HG02623 (cell line): ENCODE results near the gene OR51B6.
"Not testable (repeated sequence)": the region's sequence is repeated elsewhere in the genome, so short reads cannot be mapped to it uniquely, and the experiment has no call there.

Experiments used
- ATAC-seq: cut with Tn5 transposase; IDR thresholded peaks from one replicate; pipeline ENCODE4 v1.9.1; 2021; ENCODE audit warnings: moderate library complexity; ENCODE audit not compliant: unreplicated experiment

OR51B6 gene

DNA sequence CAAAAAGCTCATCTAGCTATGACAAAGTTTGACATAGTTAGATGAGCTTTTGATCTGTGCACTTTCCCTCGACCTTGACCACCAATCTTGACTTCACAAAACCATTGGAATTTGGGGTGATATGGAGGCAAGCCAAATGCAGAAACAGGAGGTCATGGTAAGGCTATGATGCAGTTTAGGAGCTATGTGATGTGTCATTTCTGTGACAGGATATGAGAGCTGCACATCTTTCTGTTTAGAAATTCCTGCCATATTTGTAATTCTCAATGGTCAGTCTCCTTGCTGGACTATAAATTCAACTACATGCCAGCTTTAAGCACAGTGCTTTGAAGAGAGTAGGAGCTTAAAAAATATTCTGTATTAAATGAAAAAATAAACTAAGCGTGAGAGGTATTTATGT is 12.9 kb downstream of the OR51B6 start:
- no peak for ATAC-seq

GRCh38 chr11:5366365-5366764 is 15.1 kb downstream of the OR51B6 start:
- not testable (repeated sequence) for ATAC-seq

GRCh38 chr11:5366856-5367255 is 15.5 kb downstream of the OR51B6 start:
- no peak for ATAC-seq

- ATAC-seq = no peak
These were observed 16.3 kb downstream of the OR51B6 start for GRCh38 chr11:5367448-5368074.

DNA sequence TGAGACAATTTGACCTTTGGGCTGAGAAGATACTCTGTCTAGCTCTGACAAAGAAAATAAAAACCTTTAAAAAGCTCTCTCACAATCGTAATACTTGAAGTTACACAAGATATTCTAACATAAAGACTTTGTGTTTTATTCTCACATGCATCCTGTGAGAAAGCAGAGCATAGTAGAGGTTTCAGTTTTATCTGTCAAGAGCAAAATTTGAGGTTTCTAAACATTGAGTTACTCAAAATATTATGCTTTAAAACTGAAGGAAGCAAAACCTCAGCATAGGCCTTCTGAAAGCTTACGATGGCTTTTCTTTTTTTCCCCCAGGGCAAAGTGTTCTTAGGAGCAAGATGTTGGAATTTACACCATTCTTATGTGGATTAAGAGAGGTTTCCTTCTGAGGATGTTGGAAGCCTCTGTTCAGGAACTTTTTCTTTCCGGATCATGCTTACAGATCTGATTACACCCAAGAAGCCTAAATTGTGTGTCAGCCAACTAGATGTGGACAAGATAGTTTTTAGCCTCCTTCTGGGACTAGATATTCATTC is 17.3 kb downstream of the OR51B6 start:
- no peak for ATAC-seq

DNA sequence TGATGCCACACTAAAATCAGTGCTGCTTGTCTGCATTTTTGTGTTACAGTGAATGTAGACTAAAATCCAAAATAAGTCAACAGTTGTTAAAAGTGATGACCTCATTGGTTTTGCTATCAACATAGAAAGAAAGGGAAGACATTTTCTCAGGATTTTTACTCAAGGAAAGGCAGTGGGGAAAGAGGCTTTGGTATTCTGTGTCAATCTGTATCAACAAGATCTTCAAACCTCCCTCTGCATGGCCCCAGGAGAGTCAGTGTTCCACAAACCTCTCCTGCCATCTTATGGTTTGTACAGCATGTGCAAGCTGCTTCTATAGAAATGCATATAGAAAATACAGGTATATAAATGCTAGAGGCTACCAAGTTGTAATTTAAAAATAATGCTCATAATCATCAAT is 18.5 kb downstream of the OR51B6 start:
- no peak for ATAC-seq

- peak; percentile 89 for ATAC-seq
These were observed 29.5 kb downstream of the OR51B6 start for GRCh38 chr11:5380740-5381342.

GRCh38 chr11:5383576-5383975 is 32.3 kb downstream of the OR51B6 start, which contains the start of gene OR51M1:
Gene OR51M1 (plus strand): TSS chr11:5383812. CDS start chr11:5389399, 5,587 bp downstream.
- no peak for ATAC-seq

DNA sequence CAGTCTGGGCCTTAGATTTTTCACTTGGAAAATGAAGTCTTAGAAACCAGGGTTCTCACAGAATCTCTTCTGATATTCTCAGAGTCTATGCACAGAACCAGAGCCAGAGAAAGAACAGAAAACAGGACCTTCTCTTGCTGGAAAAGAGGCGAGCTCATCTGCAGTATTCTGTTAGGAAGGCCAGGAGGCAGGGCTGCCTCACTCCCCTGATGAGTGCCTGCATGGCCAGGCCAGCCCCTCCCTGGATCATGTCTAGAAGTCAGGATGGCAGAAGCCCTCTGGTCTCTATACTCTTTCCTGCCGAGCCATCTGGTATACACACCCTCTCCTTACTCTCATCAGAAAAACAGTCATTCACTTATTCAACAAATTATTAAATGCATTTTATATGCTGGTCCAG is 33.0 kb downstream of the OR51B6 start:
- no peak for ATAC-seq

GRCh38 chr11:5390210-5390609 is 38.9 kb downstream of the OR51B6 start:
- no peak for ATAC-seq

DNA sequence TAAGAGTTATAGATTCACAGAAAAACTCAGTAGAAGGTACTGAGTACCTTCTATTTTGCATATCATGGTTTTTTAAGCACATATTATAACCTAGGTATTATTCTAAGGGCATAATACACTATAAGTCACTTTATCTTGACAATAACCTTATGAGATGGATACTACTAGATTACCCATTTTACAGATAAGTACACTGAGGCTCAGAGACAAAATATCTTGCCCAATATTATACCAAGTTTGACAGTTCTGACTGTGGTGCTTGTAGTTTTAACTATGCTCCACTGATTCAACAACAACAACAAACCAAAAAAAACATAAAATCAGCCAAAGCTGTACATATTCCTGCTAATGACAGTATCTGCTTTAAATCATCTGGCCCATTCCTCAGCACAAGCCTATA is 42.8 kb downstream of the OR51B6 start:
- no peak for ATAC-seq

DNA sequence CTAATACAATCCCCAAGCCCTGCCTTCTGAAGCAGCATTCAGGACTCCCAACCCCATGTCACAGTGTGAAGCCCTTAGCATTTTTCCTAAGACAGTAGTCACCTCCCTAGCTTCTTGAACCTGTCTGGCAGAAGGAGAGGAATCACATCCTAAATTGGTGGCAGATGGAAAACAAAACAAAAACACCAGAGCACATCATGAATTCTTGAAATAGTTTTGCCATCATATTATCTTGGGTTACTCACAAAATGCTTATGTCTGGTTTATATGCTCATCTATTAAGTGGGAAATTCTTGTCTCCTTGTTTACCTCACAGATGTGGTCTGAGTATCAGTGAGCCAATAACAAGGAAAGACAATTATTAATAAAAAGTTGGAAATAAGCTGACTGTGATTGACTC is 47.6 kb downstream of the OR51B6 start:
- ATAC-seq = no peak
